Right atrium auricular region (tissue), 2 donors: ENCODE results near the gene RBKS. TPM values are rescaled to one million over a fixed set of nuclear protein-coding genes. Genes with fewer than 3 reads are reported as not detected.

ENCODE experiments used
- DNase-seq: peaks from one replicate; pipeline ENCODE4 v3.0.0-alpha.2; 2019; ENCODE audit warnings: low spot score
- H3K27ac ChIP-seq, 2 donors: fragments of 200-600 bp; sonication (generic); 1 replicate in 1 of 2; 2 replicates in 1 of 2; pipeline ENCODE4 v1.5.1; 2016 to 2019
- H3K27me3 ChIP-seq, 2 donors: fragments of 200-600 bp; sonication (generic); one replicate each; pipeline versions ENCODE4 v1.5.1 to v1.6.0; 2017 to 2019
- H3K36me3 ChIP-seq: fragments of 200-600 bp; sonication (generic); one replicate; pipeline ENCODE4 v1.5.1; 2016
- H3K4me1 ChIP-seq, 2 donors: fragments of 200-600 bp; sonication (generic); one replicate each; pipeline versions ENCODE4 v1.5.1 to v1.6.0; 2017 to 2019
- H3K4me3 ChIP-seq, 2 donors: fragments of 200-600 bp; sonication (generic); 1 replicate in 1 of 2; 2 replicates in 1 of 2; pipeline ENCODE4 v1.5.1; 2017 to 2019; ENCODE audit warnings: mild to moderate bottlenecking in 1 of 2, moderate library complexity in 1 of 2
- H3K9me3 ChIP-seq, 2 donors: fragments of 200-600 bp; sonication (generic); one replicate each; pipeline ENCODE4 v1.5.1; 2019
- total RNA-seq, 2 donors: library from RNA; depleted of rRNA; stranded (reverse); fragments of >200 nt; gene quantifications; one replicate each; pipeline ENCODE4 v1.1.0, GENCODE V29; 2016
- TF ChIP-seq, protein P1 (sequence below), 2 donors: fragments of 200-600 bp; sonication (generic); IDR thresholded peaks; one replicate each; pipeline ENCODE4 v1.5.1; 2019; ENCODE audit warnings: antibody characterized with exemption in 2 of 2

RBKS gene
- total RNA-seq, 2 donors from 2014 or later, result 1.6 to 2.1 TPM

DNA sequence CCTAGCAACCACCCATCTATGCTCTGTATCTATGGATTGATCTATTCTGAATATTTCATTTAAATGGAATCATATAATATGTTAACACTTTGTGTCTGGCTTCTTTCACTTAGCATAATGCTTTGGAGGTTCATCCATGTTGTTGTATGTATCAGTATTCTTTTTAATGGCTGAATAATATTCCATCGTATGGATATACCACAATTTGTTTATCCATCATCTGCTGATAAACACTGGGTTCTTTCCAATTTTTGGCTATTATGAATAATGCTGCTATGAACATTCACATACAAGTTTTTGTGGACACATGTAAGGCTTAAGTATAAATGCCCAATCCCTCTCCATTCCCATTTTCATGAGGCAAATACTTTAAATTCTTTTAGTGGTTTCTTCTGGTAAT lies 65.8 kb downstream of the RBKS start:
- peaks cover 0 to 5% of the 10 kb centered on the region in 2 donors for H3K4me1 ChIP-seq
- no peaks in the 10 kb centered on the region for H3K27me3 ChIP-seq
- no peaks in the 10 kb centered on the region for H3K36me3 ChIP-seq
- H3K4me3 ChIP-seq, result no peak overlapping the region
- H3K27ac ChIP-seq, result no peak overlapping the region
- TF ChIP-seq, protein P1, sequence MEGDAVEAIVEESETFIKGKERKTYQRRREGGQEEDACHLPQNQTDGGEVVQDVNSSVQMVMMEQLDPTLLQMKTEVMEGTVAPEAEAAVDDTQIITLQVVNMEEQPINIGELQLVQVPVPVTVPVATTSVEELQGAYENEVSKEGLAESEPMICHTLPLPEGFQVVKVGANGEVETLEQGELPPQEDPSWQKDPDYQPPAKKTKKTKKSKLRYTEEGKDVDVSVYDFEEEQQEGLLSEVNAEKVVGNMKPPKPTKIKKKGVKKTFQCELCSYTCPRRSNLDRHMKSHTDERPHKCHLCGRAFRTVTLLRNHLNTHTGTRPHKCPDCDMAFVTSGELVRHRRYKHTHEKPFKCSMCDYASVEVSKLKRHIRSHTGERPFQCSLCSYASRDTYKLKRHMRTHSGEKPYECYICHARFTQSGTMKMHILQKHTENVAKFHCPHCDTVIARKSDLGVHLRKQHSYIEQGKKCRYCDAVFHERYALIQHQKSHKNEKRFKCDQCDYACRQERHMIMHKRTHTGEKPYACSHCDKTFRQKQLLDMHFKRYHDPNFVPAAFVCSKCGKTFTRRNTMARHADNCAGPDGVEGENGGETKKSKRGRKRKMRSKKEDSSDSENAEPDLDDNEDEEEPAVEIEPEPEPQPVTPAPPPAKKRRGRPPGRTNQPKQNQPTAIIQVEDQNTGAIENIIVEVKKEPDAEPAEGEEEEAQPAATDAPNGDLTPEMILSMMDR (IDR thresholded peaks at IDR 0.05), result no peak
- DNase-seq, result no peak
- H3K9me3 ChIP-seq, result peaks cover 0 to 6% of the 10 kb centered on the region in 2 donors

DNA sequence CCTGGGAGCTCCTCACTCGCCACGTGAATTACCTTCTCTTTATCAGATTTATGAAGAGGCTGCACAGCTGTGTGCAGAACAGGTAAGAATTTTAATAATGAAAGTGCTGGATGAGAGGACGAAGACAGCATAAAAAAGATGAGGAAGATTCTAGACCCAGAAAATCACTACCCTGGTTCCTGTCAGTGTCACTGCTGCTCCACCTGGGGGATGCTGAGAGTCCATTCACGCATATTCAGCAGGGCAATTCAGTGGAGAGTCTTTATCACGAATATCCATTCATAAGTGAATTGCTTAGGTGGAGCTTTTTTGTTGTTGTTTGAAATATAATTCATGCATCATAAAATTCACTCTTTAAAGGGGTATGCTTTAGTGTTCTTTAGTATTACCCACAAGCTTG lies 66.6 kb downstream of the RBKS start:
- Histone ChIP-seq H3K9me3 (peaks cover 0 to 6% of the 10 kb centered on the region in 2 donors), H3K27me3 (no peaks in the 10 kb centered on the region), H3K4me1 (peaks cover 0 to 5% of the 10 kb centered on the region in 2 donors), H3K4me3 (no peak overlapping the region), H3K36me3 (no peaks in the 10 kb centered on the region), H3K27ac (peak overlapping the region; percentile 36 to 62)
- TF ChIP-seq, protein P1 (IDR thresholded peaks at IDR 0.05), result peak in 1 of 2 donors; percentile 46
- DNase-seq, result no peak

DNA sequence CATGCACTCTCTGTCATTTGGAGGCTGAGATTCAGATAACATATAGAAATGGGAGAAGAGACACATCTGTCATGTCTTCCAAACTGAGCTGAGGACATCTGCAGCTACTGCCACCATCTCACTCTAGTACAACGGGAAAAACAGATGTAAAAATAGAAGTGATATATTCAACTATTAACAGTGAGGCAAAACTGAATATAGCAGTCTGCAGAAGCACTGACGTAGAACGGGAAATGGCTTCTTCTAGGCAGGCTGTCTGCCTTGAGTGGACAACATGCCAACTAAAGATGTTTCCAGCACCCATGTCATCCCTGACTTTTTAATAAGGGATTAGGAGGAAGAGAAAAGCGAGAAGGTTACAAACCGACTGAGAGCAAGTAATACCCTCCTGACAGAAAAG lies 67.1 kb downstream of the RBKS start:
- H3K27ac ChIP-seq, result peak overlapping the region; percentile 36 to 62

DNA sequence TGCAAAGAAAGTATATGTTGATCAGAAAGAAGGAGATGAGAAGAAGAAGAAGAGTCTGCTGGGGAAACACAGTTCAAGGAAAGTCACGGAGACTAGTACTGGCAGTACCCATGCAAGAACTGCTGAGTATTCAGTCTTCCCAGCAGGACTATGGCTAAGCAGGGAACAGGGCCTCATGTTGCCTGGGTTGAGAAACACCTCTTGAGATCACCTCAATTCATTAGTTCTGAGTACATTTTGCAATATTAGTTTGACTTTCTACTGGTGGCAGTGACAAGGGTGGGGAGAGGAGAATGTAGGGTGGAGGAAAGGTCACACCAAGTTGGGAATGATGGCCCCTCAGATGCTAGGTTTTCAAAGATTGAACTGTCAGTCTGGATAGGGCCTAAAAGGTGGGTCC lies 68.1 kb downstream of the RBKS start:
- peaks cover 0 to 5% of the 10 kb centered on the region in 2 donors for H3K4me1 ChIP-seq
- DNase-seq, result no peak
- H3K9me3 ChIP-seq, result peaks cover 0 to 6% of the 10 kb centered on the region in 2 donors
- no peak overlapping the region for H3K4me3 ChIP-seq
- H3K27ac ChIP-seq, result peak overlapping the region in 1 of 2 donors; percentile 62
- H3K36me3 ChIP-seq, result no peaks in the 10 kb centered on the region
- TF ChIP-seq, protein P1 (IDR thresholded peaks at IDR 0.05), result no peak
- H3K27me3 ChIP-seq, result no peaks in the 10 kb centered on the region

More for the DNA sequence above, 67.1 kb downstream of the RBKS start:
- DNase-seq, result no peak
- TF ChIP-seq, protein P1 (IDR thresholded peaks at IDR 0.05), result no peak
- no peaks in the 10 kb centered on the region for H3K36me3 ChIP-seq
- no peaks in the 10 kb centered on the region for H3K27me3 ChIP-seq
- H3K4me1 ChIP-seq, result peaks cover 0 to 5% of the 10 kb centered on the region in 2 donors
- H3K9me3 ChIP-seq, result peaks cover 0 to 6% of the 10 kb centered on the region in 2 donors
- H3K4me3 ChIP-seq, result no peak overlapping the region

DNA sequence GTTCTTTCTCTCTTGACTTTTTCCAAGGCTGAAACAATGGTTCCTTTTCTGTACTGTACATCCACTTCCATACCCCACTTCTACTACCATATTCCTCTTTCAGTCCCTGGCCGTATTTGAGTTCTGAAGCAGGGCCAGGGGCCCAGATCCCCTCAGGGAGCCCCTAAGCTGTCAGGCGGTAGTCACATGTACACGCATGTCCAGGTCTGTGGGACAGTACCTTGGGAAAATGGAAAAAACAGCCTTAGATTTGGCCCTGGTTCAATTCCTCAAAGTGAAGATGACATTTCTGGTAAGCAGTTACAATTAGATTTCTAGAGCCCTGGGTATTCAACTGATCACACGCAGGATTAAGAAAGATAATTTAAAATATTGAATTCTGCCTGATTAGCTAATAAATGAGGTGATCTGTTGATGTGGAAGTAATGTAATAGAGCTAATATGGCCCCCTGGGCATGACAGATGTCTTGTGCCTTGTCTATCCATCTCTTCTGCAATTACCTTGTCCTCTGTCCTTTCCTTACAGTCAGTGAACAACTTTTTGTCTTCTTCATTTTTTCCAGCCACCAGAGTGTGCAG lies 74.2 kb downstream of the RBKS start:
- no peaks in the 10 kb centered on the region for H3K36me3 ChIP-seq
- H3K4me1 ChIP-seq, result no peaks in the 10 kb centered on the region
- no peaks in the 10 kb centered on the region for H3K27me3 ChIP-seq
- no peak overlapping the region for H3K27ac ChIP-seq
- DNase-seq, result no peak
- TF ChIP-seq, protein P1 (IDR thresholded peaks at IDR 0.05), result no peak
- H3K4me3 ChIP-seq, result no peak overlapping the region
- H3K9me3 ChIP-seq, result no peaks in the 10 kb centered on the region

DNA sequence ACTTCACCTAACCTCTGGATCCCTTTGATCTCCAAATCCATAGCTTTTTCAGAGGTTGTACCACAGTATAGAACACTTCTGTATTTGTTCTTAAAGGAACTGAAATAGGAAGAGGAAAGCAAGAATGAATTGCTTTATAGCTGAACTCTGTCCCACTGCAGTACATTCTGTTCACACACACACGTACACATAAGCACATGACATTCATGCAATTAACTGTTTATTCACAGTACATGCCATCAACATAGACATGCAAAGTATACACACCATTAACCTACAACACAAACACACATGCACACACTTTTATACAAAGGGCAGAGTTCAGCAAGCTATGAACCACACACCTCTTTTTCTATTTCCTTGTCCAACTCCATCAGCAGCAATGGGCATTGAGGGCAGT lies 75.4 kb downstream of the RBKS start:
- DNase-seq, result no peak
- Histone ChIP-seq H3K36me3 (no peaks in the 10 kb centered on the region), H3K9me3 (no peaks in the 10 kb centered on the region), H3K4me1 (no peaks in the 10 kb centered on the region), H3K27ac (no peak overlapping the region), H3K27me3 (no peaks in the 10 kb centered on the region), H3K4me3 (no peak overlapping the region)
- TF ChIP-seq, protein P1 (IDR thresholded peaks at IDR 0.05), result no peak
